ENCODE data around the gene PXMP2.

GRCh38 chr12:132726386-132726785 lies 39.0 kb downstream of the PXMP2 start:
- TF ChIP-seq CTCF (IDR thresholded peaks at IDR 0.05) (no peak), POLR2A (IDR thresholded peaks at IDR 0.05; ENCODE audit: low read depth) (no peak)

All from esophagus muscularis mucosa (tissue), 3 donors.